Measurements from ENCODE around the gene LLGL1.
"Not testable (repeated sequence)": the region's sequence is repeated elsewhere in the genome, so short reads cannot be mapped to it uniquely, and the experiment has no call there.

Gene LLGL1

GRCh38 chr17:18194804-18195203 lies 30.6 kb upstream of the LLGL1 start:
- no peak for DNase-seq (ENCODE audit: low read depth)

GRCh38 chr17:18195246-18195645 lies 30.2 kb upstream of the LLGL1 start:
- no peak for DNase-seq (ENCODE audit: low read depth)

- no peak for DNase-seq (ENCODE audit: low read depth)
Observed at GRCh38 chr17:18197535-18198194, 27.8 kb upstream of the LLGL1 start.

GRCh38 chr17:18198530-18198929 lies 26.9 kb upstream of the LLGL1 start:
- no peak for DNase-seq (ENCODE audit: low read depth)

GRCh38 chr17:18201108-18201507 lies 24.3 kb upstream of the LLGL1 start:
- no peak for DNase-seq (ENCODE audit: low read depth)

GRCh38 chr17:18203308-18203707 lies 22.1 kb upstream of the LLGL1 start:
- no peak for DNase-seq (ENCODE audit: low read depth)

GRCh38 chr17:18205861-18206260 lies 19.6 kb upstream of the LLGL1 start:
- no peak for DNase-seq (ENCODE audit: low read depth)

GRCh38 chr17:18206962-18207361 lies 18.5 kb upstream of the LLGL1 start:
- DNase-seq (ENCODE audit: low read depth): no peak

- no peak for DNase-seq (ENCODE audit: low read depth)
Observed at GRCh38 chr17:18208092-18208491, 17.3 kb upstream of the LLGL1 start.

GRCh38 chr17:18213666-18214270 lies 11.7 kb upstream of the LLGL1 start:
- DNase-seq (ENCODE audit: low read depth): no peak

GRCh38 chr17:18216906-18217305 lies 8.5 kb upstream of the LLGL1 start:
- DNase-seq (ENCODE audit: low read depth): not testable (repeated sequence)

- DNase-seq (ENCODE audit: low read depth): peak; percentile 36
Observed at GRCh38 chr17:18217412-18218015, 7.9 kb upstream of the LLGL1 start.

GRCh38 chr17:18218756-18219415 lies 6.5 kb upstream of the LLGL1 start:
- peak; percentile 81 for DNase-seq (ENCODE audit: low read depth)

GRCh38 chr17:18224053-18224386 lies 1.4 kb upstream of the LLGL1 start:
- DNase-seq (ENCODE audit: low read depth): no peak

- no peak for DNase-seq (ENCODE audit: low read depth)
Observed at GRCh38 chr17:18224387-18225120, 881 bp upstream of the LLGL1 start.

- DNase-seq (ENCODE audit: low read depth): no peak
Observed at GRCh38 chr17:18225642-18226283, 328 bp downstream of the LLGL1 start.

GRCh38 chr17:18226284-18226945 lies 980 bp downstream of the LLGL1 start:
- DNase-seq (ENCODE audit: low read depth): no peak

GRCh38 chr17:18227635-18228034 lies 2.2 kb downstream of the LLGL1 start:
- no peak for DNase-seq (ENCODE audit: low read depth)

GRCh38 chr17:18228176-18228682 lies 2.8 kb downstream of the LLGL1 start:
- no peak for DNase-seq (ENCODE audit: low read depth)

GRCh38 chr17:18229254-18229653 lies 3.8 kb downstream of the LLGL1 start:
- DNase-seq (ENCODE audit: low read depth): no peak

- no peak for DNase-seq (ENCODE audit: low read depth)
Observed at GRCh38 chr17:18229771-18230170, 4.3 kb downstream of the LLGL1 start.

Measured in amniotic epithelial cell (primary cell).